Endothelial cell of umbilical vein (primary cell): Measurements from ENCODE around the gene ERP29. TPM values are rescaled to one million over a fixed set of nuclear protein-coding genes. Genes with fewer than 3 reads are reported as not detected.

Experiments used
- BruUV-seq: library from RNA; stranded (reverse); fragments of 400-500 nt; replicated peaks from 2 replicates; lab custom pipeline; 2021; lab: Mats Ljungman, UMichigan
- CTCF ChIA-PET: fragments of 300-600, 350-600 bp; sonication (Branson Sonifier 250); formaldehyde crosslinking; loops from one replicate; lab custom pipeline; 2021; ENCODE audit warnings: antibody characterized with exemption, inconsistent platforms; lab: Charles Lee
- POLR2A ChIA-PET: fragments of 300-600, 350-600 bp; sonication (Branson Sonifier 250); formaldehyde crosslinking; loops from one replicate; lab custom pipeline; 2021; ENCODE audit warnings: antibody characterized with exemption, inconsistent platforms; lab: Charles Lee
- DNase-seq: peaks from one replicate; pipeline ENCODE4 v3.0.0-alpha.2; 2011; ENCODE audit warnings: low read depth, low spot score
- FAIRE-seq: peaks from 2 replicates; lab custom pipeline; 2011; peaks lifted over from hg19 to GRCh38; lab: Jason Lieb, UNC
- H2AFZ ChIP-seq: 2 replicates; pipeline ENCODE4 v1.6.0; 2012; ENCODE audit warnings: low read depth, low read length, control low read depth, inconsistent platforms
- H3K27ac ChIP-seq: 2 replicates; pipeline ENCODE4 v1.5.1; 2011; ENCODE audit warnings: low read depth, mild to moderate bottlenecking, control low read depth, low read length, moderate library complexity; ENCODE audit not compliant: insufficient read depth
- H3K27me3 ChIP-seq, 2 experiments: 2 replicates each; pipeline versions ENCODE4 v1.6.0 to v1.6.1; 2011; ENCODE audit warnings: low read length in 2 of 2, mixed read lengths in 1 of 2; ENCODE audit not compliant: control insufficient read depth in 2 of 2, insufficient read depth in 2 of 2
- H3K36me3 ChIP-seq, 2 experiments: 2 replicates in 1 of 2; 3 replicates in 1 of 2; pipeline ENCODE4 v1.5.1; 2011; ENCODE audit warnings: low read length in 2 of 2, mild to moderate bottlenecking in 1 of 2, moderate library complexity in 1 of 2; ENCODE audit not compliant: control insufficient read depth in 2 of 2, insufficient read depth in 2 of 2; ENCODE audit errors: extremely low read depth in 1 of 2
- H3K4me1 ChIP-seq: 3 replicates; pipeline ENCODE4 v1.5.1; 2011; ENCODE audit warnings: mild to moderate bottlenecking, low read length; ENCODE audit not compliant: control insufficient read depth, insufficient read depth; ENCODE audit errors: extremely low read depth
- H3K4me2 ChIP-seq: 2 replicates; pipeline ENCODE4 v1.6.1; 2011; ENCODE audit warnings: low read length, control low read depth, mixed read lengths; ENCODE audit not compliant: insufficient read depth
- H3K4me3 ChIP-seq, 3 experiments: fragments of 200-600 bp in 1 of 3; sonication (generic), shearing (Covaris generic) in 1 of 3; replicated peaks in 1 of 3; 2 replicates each; pipeline ENCODE4 v1.5.1; 2011 to 2016; ENCODE audit warnings: control low read depth in 3 of 3, low read length in 3 of 3, mild to moderate bottlenecking in 2 of 3, inconsistent platforms in 1 of 3, low read depth in 1 of 3, moderate library complexity in 1 of 3; ENCODE audit not compliant: insufficient read depth in 1 of 3
- H3K79me2 ChIP-seq: 2 replicates; pipeline ENCODE4 v1.6.0; 2012; ENCODE audit warnings: low read length, inconsistent platforms; ENCODE audit not compliant: control insufficient read depth, insufficient read depth
- H3K9ac ChIP-seq: replicated peaks from 2 replicates; pipeline ENCODE3; 2011; ENCODE audit warnings: low read length, control low read depth; ENCODE audit not compliant: insufficient read depth; ENCODE audit errors: extremely low read depth
- H3K9me1 ChIP-seq: replicated peaks from 3 replicates; pipeline ENCODE4 v1.6.0; 2011; ENCODE audit warnings: mild to moderate bottlenecking, low read length; ENCODE audit not compliant: control insufficient read depth, insufficient read depth; ENCODE audit errors: extremely low read depth
- H3K9me3 ChIP-seq: replicated peaks from 2 replicates; pipeline ENCODE4 v1.5.1; 2012; ENCODE audit warnings: low read length, inconsistent platforms; ENCODE audit not compliant: control insufficient read depth, insufficient read depth
- H4K20me1 ChIP-seq: replicated peaks from 2 replicates; pipeline ENCODE3; 2011; ENCODE audit warnings: mild to moderate bottlenecking, low read length; ENCODE audit not compliant: control insufficient read depth, insufficient read depth; ENCODE audit errors: extremely low read depth
- EZH2 ChIP-seq: IDR thresholded peaks from 2 replicates; pipeline ENCODE4 v1.6.1; 2012; ENCODE audit warnings: borderline replicate concordance, low read depth, mild to moderate bottlenecking, moderate library complexity, low read length, inconsistent platforms; ENCODE audit not compliant: severe bottlenecking
- FOS ChIP-seq: IDR thresholded peaks from 2 replicates; pipeline ENCODE4 v1.6.1; 2011; ENCODE audit warnings: mild to moderate bottlenecking, low read length, moderate library complexity, borderline replicate concordance; ENCODE audit not compliant: insufficient read depth
- GATA2 ChIP-seq: IDR thresholded peaks from 2 replicates; pipeline ENCODE4 v1.7.0; 2011; ENCODE audit warnings: low read depth, mild to moderate bottlenecking, moderate library complexity, mixed read lengths, low read length; ENCODE audit not compliant: insufficient read length, insufficient read depth
- JUN ChIP-seq: IDR thresholded peaks from 2 replicates; pipeline ENCODE4 v1.6.1; 2011; ENCODE audit warnings: borderline replicate concordance, low read depth; ENCODE audit not compliant: insufficient read length, insufficient read depth
- MAX ChIP-seq: IDR thresholded peaks from 2 replicates; pipeline ENCODE4 v1.6.1; 2011; ENCODE audit not compliant: insufficient read depth, insufficient read length
- MYC ChIP-seq: IDR thresholded peaks from one replicate; pipeline ENCODE4 v1.6.1; 2011; ENCODE audit warnings: mild to moderate bottlenecking, low read depth, low read length
- POLR2A ChIP-seq: IDR thresholded peaks from 2 replicates; pipeline ENCODE4 v1.6.1; 2012; ENCODE audit warnings: low read depth, mild to moderate bottlenecking, control low read depth, low read length
- POLR2AphosphoS5 ChIP-seq: IDR thresholded peaks from 2 replicates; pipeline ENCODE4 v1.6.1; 2012; ENCODE audit warnings: low read depth, mild to moderate bottlenecking, control low read depth, low read length, moderate library complexity; ENCODE audit not compliant: insufficient read depth
- dilution Hi-C: fragments of 300-500 bp; cut with MboI; formaldehyde crosslinking; loops from one replicate; pipeline ENCODE4 v1.15.0; 2019; ENCODE audit warnings: low sequenced_read_pairs; ENCODE audit not compliant: extremely low pct_ligation_motif_present
- intact Hi-C: fragments of 100-400 bp; cut with micrococcal nuclease; formaldehyde crosslinking; loops from one replicate; pipeline ENCODE4 v1.10.0; 2022
- polyA plus RNA-seq, 4 experiments: library from polyadenylated mRNA; depleted of rRNA in 3 of 4; stranded (reverse) in 3 of 4; unstranded in 1 of 4; fragments of >200 nt; gene quantifications; 2 replicates each; pipeline versions ENCODE4 v1.2.1 to v1.2.3, GENCODE V29; 2011 to 2012; ENCODE audit warnings: missing spikeins in 1 of 4
- total RNA-seq: library from RNA; stranded (reverse); gene quantifications from 2 replicates; pipeline ENCODE4 v1.2.3, GENCODE V29; 2021
- TF ChIP-seq, protein P1 (sequence below), 2 donors: IDR thresholded peaks; 1 replicate in 1 of 2; 2 replicates in 1 of 2; pipeline ENCODE4 v1.5.1; 2011; ENCODE audit warnings: low read length in 2 of 2, mild to moderate bottlenecking in 2 of 2, moderate library complexity in 2 of 2, control low read depth in 1 of 2, inconsistent platforms in 1 of 2, low read depth in 1 of 2; ENCODE audit not compliant: insufficient read depth in 1 of 2; ENCODE audit errors: extremely low read depth in 1 of 2

Gene ERP29
- total and polyA plus RNA-seq, 2 donors (not counting 3 experiments of a cell fraction or from before 2014, with no cell fraction given): 77.1 to 116 TPM

DNA sequence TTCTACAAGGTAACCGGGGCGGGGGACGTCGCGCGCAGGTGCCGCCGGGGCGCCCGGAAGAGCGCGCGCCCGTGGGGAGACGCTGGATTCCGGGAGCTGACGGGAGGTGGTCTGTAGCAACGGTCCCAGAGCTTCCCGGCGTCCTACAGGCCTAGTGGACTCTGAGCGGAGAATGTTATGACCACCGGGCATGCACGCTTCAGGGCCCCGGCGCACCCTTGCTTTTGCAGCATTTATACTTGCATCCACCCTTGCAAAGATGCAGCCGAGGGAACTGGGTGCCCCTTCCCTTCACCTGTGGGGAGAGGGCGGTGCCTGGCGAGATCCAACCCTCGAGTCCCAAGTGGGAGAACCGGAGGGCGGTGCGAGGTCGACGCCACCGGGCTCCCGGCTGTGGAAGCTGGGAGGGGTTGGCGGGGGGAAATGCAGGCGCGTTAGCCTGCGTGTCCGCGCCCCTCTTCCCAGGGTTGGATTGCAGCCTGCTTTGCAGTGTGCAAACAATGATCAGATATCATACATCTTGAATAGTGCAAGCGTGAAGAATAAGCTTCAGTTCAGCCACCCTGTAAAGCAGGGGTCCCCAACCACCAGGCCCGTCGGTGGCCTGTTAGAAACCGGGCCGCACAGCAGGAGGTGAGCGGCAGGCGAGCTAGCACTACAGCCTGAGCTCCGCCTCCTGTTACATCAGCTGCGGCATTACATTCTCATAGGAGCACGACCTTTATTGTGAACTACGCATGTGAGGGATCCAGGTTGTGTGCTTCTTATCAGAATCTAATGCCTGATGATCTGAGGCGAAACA lies 576 bp downstream of the ERP29 start:
- H3K9ac ChIP-seq: peak overlapping the region; percentile 62
- intact Hi-C loops (loop anchor here (2.0 to 10.0 kb wide), 5 partner anchors 69 to 371 kb away; partner anchors contain the start of genes ACAD10, BRAP, HECTD4 and MAPKAPK5), dilution Hi-C loops (no loop called here)
- peak overlapping the region; percentile 64 for H3K4me2 ChIP-seq
- CTCF ChIA-PET: interaction anchor here (0.7 to 2.5 kb wide), 12 partner anchors 9 to 110 kb away, joined by 3 to 21 read pairs (median 4); partner anchors contain the start of gene NAA25
- peak overlapping the region; percentile 76 for H2AFZ ChIP-seq
- POLR2A ChIA-PET: interaction anchor here (0.8 kb wide), 1 partner anchor 9 kb away, joined by 3 read pairs; no protein-coding TSS in a partner anchor
- no peaks in the 10 kb centered on the region for H3K9me3 ChIP-seq
- H3K27ac ChIP-seq: peak overlapping the region; percentile 29
- peak overlapping the region; percentile 72 to 81 (median 77) for H3K4me3 ChIP-seq
- H4K20me1 ChIP-seq: peaks cover 3% of the 10 kb centered on the region
- BruUV-seq: TSS peak; percentile 32
- peaks cover 30% of the 10 kb centered on the region for H3K4me1 ChIP-seq
- TF ChIP-seq MAX (no peak), GATA2 (no peak), MYC (no peak), EZH2 (no peak), FOS (no peak), POLR2AphosphoS5 (peak; percentile 63), JUN (no peak), POLR2A (peak; percentile 74)
- TF ChIP-seq, protein P1, sequence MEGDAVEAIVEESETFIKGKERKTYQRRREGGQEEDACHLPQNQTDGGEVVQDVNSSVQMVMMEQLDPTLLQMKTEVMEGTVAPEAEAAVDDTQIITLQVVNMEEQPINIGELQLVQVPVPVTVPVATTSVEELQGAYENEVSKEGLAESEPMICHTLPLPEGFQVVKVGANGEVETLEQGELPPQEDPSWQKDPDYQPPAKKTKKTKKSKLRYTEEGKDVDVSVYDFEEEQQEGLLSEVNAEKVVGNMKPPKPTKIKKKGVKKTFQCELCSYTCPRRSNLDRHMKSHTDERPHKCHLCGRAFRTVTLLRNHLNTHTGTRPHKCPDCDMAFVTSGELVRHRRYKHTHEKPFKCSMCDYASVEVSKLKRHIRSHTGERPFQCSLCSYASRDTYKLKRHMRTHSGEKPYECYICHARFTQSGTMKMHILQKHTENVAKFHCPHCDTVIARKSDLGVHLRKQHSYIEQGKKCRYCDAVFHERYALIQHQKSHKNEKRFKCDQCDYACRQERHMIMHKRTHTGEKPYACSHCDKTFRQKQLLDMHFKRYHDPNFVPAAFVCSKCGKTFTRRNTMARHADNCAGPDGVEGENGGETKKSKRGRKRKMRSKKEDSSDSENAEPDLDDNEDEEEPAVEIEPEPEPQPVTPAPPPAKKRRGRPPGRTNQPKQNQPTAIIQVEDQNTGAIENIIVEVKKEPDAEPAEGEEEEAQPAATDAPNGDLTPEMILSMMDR (IDR thresholded peaks at IDR 0.05; ENCODE audit: extremely low read depth in 1 of 2, insufficient read depth in 1 of 2, low read depth in 1 of 2, low read length in 2 of 2): no peak
- peaks cover 44% of the 10 kb centered on the region for H3K79me2 ChIP-seq
- H3K27me3 ChIP-seq: no peaks in the 10 kb centered on the region
- no peaks in the 10 kb centered on the region for H3K9me1 ChIP-seq
- DNase-seq (peak; percentile 82), FAIRE-seq (no peak)
- no peaks in the 10 kb centered on the region for H3K36me3 ChIP-seq
